ENCODE data around the gene ADGRG1. TPM values are rescaled to one million over a fixed set of nuclear protein-coding genes. Genes with fewer than 3 reads are reported as not detected.

ADGRG1 gene
- polyA plus RNA-seq, 1 of the 3 experiments (the other 2 are of a cell fraction) = 7.4 TPM

DNA sequence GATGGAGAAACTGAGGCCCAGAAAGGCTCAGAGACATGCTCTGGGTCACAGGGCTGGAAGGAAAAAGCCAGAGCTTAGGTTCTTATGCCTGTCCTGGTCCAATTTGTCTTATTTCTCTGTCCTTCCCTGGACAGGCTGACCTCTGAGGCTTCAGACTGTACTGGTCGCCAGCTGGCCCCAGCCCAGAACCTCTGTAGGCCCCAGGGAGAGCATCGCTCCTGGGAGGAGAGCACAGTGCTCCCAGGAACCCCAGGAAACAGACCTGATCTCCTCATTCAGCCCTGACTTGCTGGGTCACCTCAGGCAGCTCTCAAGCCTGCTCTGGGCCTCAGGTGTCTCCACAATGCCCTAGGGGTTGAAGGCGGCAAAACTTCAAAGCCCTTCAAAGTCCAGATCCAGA lies 71.1 kb downstream of the ADGRG1 start:
- no peaks in the 10 kb centered on the region for H3K79me2 ChIP-seq (ENCODE audit: insufficient read depth)
- no peak for DNase-seq
- TF ChIP-seq GATA2 (CRISPR knock-in tag; IDR thresholded peaks at IDR 0.05) = no peak
- TF ChIP-seq, protein P1, sequence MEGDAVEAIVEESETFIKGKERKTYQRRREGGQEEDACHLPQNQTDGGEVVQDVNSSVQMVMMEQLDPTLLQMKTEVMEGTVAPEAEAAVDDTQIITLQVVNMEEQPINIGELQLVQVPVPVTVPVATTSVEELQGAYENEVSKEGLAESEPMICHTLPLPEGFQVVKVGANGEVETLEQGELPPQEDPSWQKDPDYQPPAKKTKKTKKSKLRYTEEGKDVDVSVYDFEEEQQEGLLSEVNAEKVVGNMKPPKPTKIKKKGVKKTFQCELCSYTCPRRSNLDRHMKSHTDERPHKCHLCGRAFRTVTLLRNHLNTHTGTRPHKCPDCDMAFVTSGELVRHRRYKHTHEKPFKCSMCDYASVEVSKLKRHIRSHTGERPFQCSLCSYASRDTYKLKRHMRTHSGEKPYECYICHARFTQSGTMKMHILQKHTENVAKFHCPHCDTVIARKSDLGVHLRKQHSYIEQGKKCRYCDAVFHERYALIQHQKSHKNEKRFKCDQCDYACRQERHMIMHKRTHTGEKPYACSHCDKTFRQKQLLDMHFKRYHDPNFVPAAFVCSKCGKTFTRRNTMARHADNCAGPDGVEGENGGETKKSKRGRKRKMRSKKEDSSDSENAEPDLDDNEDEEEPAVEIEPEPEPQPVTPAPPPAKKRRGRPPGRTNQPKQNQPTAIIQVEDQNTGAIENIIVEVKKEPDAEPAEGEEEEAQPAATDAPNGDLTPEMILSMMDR (IDR thresholded peaks at IDR 0.05) = no peak
- TF ChIP-seq, protein P2, sequence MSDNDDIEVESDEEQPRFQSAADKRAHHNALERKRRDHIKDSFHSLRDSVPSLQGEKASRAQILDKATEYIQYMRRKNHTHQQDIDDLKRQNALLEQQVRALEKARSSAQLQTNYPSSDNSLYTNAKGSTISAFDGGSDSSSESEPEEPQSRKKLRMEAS (IDR thresholded peaks at IDR 0.05; ENCODE audit: low read depth) = no peak
- TF ChIP-seq SMC3 (IDR thresholded peaks at IDR 0.05; ENCODE audit: low read depth, low read length) = no peak
- TF ChIP-seq SIN3A (IDR thresholded peaks at IDR 0.05; ENCODE audit: borderline replicate concordance, low read depth, low read length) = no peak
- TF ChIP-seq YY1 (IDR thresholded peaks at IDR 0.05; ENCODE audit: low read depth) = no peak
- no peak for TF ChIP-seq TEAD4 (IDR thresholded peaks at IDR 0.05; ENCODE audit: borderline replicate concordance, insufficient read depth)
- TF ChIP-seq, protein P3, sequence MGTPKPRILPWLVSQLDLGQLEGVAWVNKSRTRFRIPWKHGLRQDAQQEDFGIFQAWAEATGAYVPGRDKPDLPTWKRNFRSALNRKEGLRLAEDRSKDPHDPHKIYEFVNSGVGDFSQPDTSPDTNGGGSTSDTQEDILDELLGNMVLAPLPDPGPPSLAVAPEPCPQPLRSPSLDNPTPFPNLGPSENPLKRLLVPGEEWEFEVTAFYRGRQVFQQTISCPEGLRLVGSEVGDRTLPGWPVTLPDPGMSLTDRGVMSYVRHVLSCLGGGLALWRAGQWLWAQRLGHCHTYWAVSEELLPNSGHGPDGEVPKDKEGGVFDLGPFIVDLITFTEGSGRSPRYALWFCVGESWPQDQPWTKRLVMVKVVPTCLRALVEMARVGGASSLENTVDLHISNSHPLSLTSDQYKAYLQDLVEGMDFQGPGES (IDR thresholded peaks at IDR 0.05; ENCODE audit: low read depth, low read length) = no peak
- TF ChIP-seq RXRA (IDR thresholded peaks at IDR 0.05; ENCODE audit: borderline replicate concordance, low read depth) = no peak
- TF ChIP-seq GABPA (IDR thresholded peaks at IDR 0.05; ENCODE audit: low read depth) = no peak
- POLR2A ChIA-PET = no interaction called here
- H3K36me3 ChIP-seq (replicated peaks in 1 of 2; ENCODE audit: control insufficient read depth in 1 of 2, insufficient read depth in 2 of 2, low read length in 1 of 2) = no peaks in the 10 kb centered on the region
- no peaks in the 10 kb centered on the region for H3K9me2 ChIP-seq
- H3K9me3 ChIP-seq = no peaks in the 10 kb centered on the region
- CTCF ChIA-PET = no interaction called here
- no peak overlapping the region for H2AFZ ChIP-seq (ENCODE audit: low read depth)
- no peak overlapping the region for H3K9ac ChIP-seq
- peaks cover 0 to 5% of the 10 kb centered on the region in 2 experiments; a peak in 1 of 4 replicates for H3K4me1 ChIP-seq (ENCODE audit: control insufficient read depth in 1 of 2, insufficient read depth in 2 of 2, low read depth in 1 of 2, low read length in 1 of 2)
- no peaks in the 10 kb centered on the region for H3F3A ChIP-seq (replicated peaks; ENCODE audit: insufficient read depth)
- H4K20me1 ChIP-seq (ENCODE audit: insufficient read depth) = no peaks in the 10 kb centered on the region
- no peak overlapping the region for H3K27ac ChIP-seq (ENCODE audit: low read depth in 2 of 2, low read length in 1 of 2)
- H3K4me3 ChIP-seq (ENCODE audit: low read depth in 2 of 2, low read length in 1 of 2) = no peak overlapping the region
- no peak overlapping the region for H3K4me2 ChIP-seq
- no peaks in the 10 kb centered on the region for H3K27me3 ChIP-seq (ENCODE audit: insufficient read depth)
- WGBS (ENCODE audit: low lambda C conversion rate) = 80% methylated on average over 1 of the region's 3 CpGs

DNA sequence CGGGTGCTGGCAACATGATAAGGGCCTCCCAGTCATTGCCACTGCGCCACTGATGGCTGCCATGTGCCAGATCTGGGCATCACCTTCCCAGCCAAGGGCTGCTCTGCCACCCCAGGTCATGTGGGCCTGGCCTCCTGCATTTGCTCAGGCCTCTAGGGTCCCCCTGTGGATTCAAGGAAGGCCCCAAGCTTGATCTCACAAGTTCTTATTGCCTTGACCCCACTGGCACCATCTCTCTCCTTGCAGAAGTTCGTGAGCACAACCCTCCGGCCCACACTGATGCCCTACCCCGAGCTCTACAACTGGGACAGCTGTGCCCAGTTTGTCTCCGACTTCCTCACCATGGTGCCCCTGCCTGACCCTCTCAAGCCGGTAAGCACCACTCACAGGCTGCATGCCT lies 71.5 kb downstream of the ADGRG1 start:
- no peaks in the 10 kb centered on the region for H3K79me2 ChIP-seq (ENCODE audit: insufficient read depth)
- 83% methylated on average over 5 of the region's 7 CpGs for WGBS (ENCODE audit: low lambda C conversion rate)
- no peak overlapping the region for H3K9ac ChIP-seq
- no peaks in the 10 kb centered on the region for H3K9me2 ChIP-seq
- ChIA-PET CTCF (no interaction called here), POLR2A (no interaction called here)
- H3K27ac ChIP-seq (ENCODE audit: low read depth in 2 of 2, low read length in 1 of 2) = no peak overlapping the region
- H4K20me1 ChIP-seq (ENCODE audit: insufficient read depth) = no peaks in the 10 kb centered on the region
- H3K9me3 ChIP-seq = no peaks in the 10 kb centered on the region
- no peaks in the 10 kb centered on the region for H3K36me3 ChIP-seq (replicated peaks in 1 of 2; ENCODE audit: control insufficient read depth in 1 of 2, insufficient read depth in 2 of 2, low read length in 1 of 2)
- no peaks in the 10 kb centered on the region for H3F3A ChIP-seq (replicated peaks; ENCODE audit: insufficient read depth)
- H2AFZ ChIP-seq (ENCODE audit: low read depth) = no peak overlapping the region
- peaks cover 0 to 5% of the 10 kb centered on the region in 2 experiments; a peak in 1 of 4 replicates for H3K4me1 ChIP-seq (ENCODE audit: control insufficient read depth in 1 of 2, insufficient read depth in 2 of 2, low read depth in 1 of 2, low read length in 1 of 2)
- no peak overlapping the region for H3K4me2 ChIP-seq
- DNase-seq = no peak
- no peak overlapping the region for H3K4me3 ChIP-seq (ENCODE audit: low read depth in 2 of 2, low read length in 1 of 2)
- H3K27me3 ChIP-seq (ENCODE audit: insufficient read depth) = no peaks in the 10 kb centered on the region
- no peak for TF ChIP-seq TCF12 (IDR thresholded peaks at IDR 0.05)
- TF ChIP-seq MXI1 (IDR thresholded peaks at IDR 0.05; ENCODE audit: low read depth, low read length) = no peak
- TF ChIP-seq, protein P3 (IDR thresholded peaks at IDR 0.05; ENCODE audit: low read depth, low read length) = no peak
- TF ChIP-seq YY1 (IDR thresholded peaks at IDR 0.05; ENCODE audit: low read depth) = no peak
- TF ChIP-seq, protein P4, sequence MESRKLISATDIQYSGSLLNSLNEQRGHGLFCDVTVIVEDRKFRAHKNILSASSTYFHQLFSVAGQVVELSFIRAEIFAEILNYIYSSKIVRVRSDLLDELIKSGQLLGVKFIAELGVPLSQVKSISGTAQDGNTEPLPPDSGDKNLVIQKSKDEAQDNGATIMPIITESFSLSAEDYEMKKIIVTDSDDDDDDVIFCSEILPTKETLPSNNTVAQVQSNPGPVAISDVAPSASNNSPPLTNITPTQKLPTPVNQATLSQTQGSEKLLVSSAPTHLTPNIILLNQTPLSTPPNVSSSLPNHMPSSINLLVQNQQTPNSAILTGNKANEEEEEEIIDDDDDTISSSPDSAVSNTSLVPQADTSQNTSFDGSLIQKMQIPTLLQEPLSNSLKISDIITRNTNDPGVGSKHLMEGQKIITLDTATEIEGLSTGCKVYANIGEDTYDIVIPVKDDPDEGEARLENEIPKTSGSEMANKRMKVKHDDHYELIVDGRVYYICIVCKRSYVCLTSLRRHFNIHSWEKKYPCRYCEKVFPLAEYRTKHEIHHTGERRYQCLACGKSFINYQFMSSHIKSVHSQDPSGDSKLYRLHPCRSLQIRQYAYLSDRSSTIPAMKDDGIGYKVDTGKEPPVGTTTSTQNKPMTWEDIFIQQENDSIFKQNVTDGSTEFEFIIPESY (IDR thresholded peaks at IDR 0.05; ENCODE audit: borderline replicate concordance, low read depth) = no peak
- no peak for TF ChIP-seq CHD2 (IDR thresholded peaks at IDR 0.05; ENCODE audit: low read length, partially characterized antibody)
- no peak for TF ChIP-seq GATA2 (CRISPR knock-in tag; IDR thresholded peaks at IDR 0.05)
- no peak for TF ChIP-seq RAD21 (IDR thresholded peaks at IDR 0.05; ENCODE audit: low read length)
- no peak for TF ChIP-seq EP300 (IDR thresholded peaks at IDR 0.05; ENCODE audit: borderline replicate concordance in 1 of 2, low read depth in 1 of 2, low read length in 1 of 2)
- no peak for TF ChIP-seq POLR2AphosphoS5 (IDR thresholded peaks at IDR 0.05; ENCODE audit: low read depth, low read length)
- TF ChIP-seq RXRA (IDR thresholded peaks at IDR 0.05; ENCODE audit: borderline replicate concordance, low read depth) = no peak
- no peak for TF ChIP-seq FOSL2 (IDR thresholded peaks at IDR 0.05; ENCODE audit: borderline replicate concordance, low read depth)
- TF ChIP-seq, protein P5, sequence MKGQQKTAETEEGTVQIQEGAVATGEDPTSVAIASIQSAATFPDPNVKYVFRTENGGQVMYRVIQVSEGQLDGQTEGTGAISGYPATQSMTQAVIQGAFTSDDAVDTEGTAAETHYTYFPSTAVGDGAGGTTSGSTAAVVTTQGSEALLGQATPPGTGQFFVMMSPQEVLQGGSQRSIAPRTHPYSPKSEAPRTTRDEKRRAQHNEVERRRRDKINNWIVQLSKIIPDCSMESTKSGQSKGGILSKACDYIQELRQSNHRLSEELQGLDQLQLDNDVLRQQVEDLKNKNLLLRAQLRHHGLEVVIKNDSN (IDR thresholded peaks at IDR 0.05; ENCODE audit: borderline replicate concordance, low read depth) = no peak
- TF ChIP-seq JUND (IDR thresholded peaks at IDR 0.05) = no peak
- TF ChIP-seq, protein P2 (IDR thresholded peaks at IDR 0.05; ENCODE audit: low read depth) = no peak
